HCT116 (cell line): ENCODE results near the gene PMS1.
"Not testable (repeated sequence)": the region's sequence is repeated elsewhere in the genome, so short reads cannot be mapped to it uniquely, and the experiment has no call there.

ENCODE experiments used
- CBX3 ChIP-seq: IDR thresholded peaks from 2 replicates; pipeline ENCODE4 v1.6.1; 2012; ENCODE audit warnings: low read depth
- CTCF ChIP-seq, 3 experiments: fragments of 200-600 bp in 1 of 3; sonication (generic) in 1 of 3; IDR thresholded peaks in 2 of 3; conservative IDR thresholded peaks in 1 of 3; 2 replicates each; pipeline ENCODE4 v1.5.1; 2012 to 2017; ENCODE audit warnings: low read depth in 2 of 3, low read length in 2 of 3, antibody characterized with exemption in 1 of 3, borderline replicate concordance in 1 of 3, control low read depth in 1 of 3, mild to moderate bottlenecking in 1 of 3, mixed read lengths in 1 of 3, mixed run types in 1 of 3, moderate library complexity in 1 of 3; ENCODE audit not compliant: insufficient read depth in 1 of 3
- POLR2A ChIP-seq: IDR thresholded peaks from 2 replicates; pipeline ENCODE4 v1.7.0; 2011; ENCODE audit warnings: borderline replicate concordance; ENCODE audit not compliant: insufficient read depth, insufficient read length; ENCODE audit errors: extremely low read depth
- POLR2AphosphoS5 ChIP-seq: IDR thresholded peaks from 2 replicates; pipeline ENCODE4 v1.6.1; 2011; ENCODE audit warnings: mild to moderate bottlenecking, low read depth, low read length, moderate library complexity
- YY1 ChIP-seq: IDR thresholded peaks from 2 replicates; pipeline ENCODE4 v1.6.1; 2011; ENCODE audit warnings: low read length, low read depth, moderate library complexity, mild to moderate bottlenecking; ENCODE audit not compliant: insufficient replicate concordance; ENCODE audit errors: extremely low read depth
- ZBTB33 ChIP-seq: IDR thresholded peaks from 2 replicates; pipeline ENCODE4 v1.6.1; 2011; ENCODE audit warnings: mild to moderate bottlenecking, low read length, moderate library complexity; ENCODE audit not compliant: insufficient replicate concordance; ENCODE audit errors: extremely low read depth

GRCh38 chr2:189892546-189893294 lies 108.5 kb downstream of the PMS1 start:
- not testable (repeated sequence) for TF ChIP-seq CTCF (IDR thresholded peaks at IDR 0.05 in 2 of 3, conservative IDR thresholded peaks at IDR 0.05 in 1 of 3; ENCODE audit: borderline replicate concordance in 1 of 3, insufficient read depth in 1 of 3, low read depth in 2 of 3, low read length in 2 of 3); YY1; CBX3; ZBTB33; POLR2A; POLR2AphosphoS5
